Measurements from ENCODE around the gene INHBE.
"Not testable (repeated sequence)": the region's sequence is repeated elsewhere in the genome, so short reads cannot be mapped to it uniquely, and the experiment has no call there.

The INHBE gene, protein sequence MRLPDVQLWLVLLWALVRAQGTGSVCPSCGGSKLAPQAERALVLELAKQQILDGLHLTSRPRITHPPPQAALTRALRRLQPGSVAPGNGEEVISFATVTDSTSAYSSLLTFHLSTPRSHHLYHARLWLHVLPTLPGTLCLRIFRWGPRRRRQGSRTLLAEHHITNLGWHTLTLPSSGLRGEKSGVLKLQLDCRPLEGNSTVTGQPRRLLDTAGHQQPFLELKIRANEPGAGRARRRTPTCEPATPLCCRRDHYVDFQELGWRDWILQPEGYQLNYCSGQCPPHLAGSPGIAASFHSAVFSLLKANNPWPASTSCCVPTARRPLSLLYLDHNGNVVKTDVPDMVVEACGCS

DNA sequence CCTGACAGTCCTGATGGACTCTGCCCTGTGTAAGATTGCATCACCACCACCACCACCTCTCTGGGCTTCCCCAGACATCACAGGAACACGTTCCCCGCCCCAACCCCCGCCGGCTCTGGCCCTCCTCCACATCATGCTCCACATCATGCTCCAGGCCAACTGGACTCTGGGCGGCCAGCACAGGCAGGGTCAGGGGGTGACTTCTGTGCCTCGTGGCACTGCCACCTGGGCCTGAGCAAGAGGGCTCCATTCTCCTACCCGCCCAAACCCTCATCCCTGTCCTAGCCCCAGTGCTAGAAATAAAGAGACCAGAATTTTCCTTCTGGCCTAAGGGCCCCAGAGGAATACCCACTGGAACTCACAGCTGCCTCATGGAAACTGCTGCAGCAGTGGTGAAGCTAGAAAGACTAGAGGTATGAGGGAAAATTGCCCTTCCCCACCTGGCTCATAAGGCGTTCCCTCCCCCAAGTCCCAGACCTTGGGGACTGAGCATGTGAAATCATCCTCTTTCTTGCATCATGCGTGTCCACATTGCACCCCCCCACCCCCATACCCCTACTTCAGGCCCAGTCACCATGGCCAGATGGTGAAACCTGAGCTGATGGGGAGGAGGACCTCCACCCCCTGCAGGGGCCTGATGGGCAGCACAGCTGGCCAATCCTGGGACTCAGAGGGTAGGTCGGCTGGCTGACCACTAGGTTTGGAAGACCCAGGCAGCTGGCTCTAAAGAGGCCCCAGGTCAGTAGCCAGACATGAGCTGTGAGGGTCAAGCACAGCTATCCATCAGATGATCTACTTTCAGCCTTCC, at the start of gene INHBE:
INHBE (plus strand) TSS at position 742 of the 808 bp plus-strand sequence. CDS start 230 bp downstream, outside the sequence.
- DNase-seq, result no peak

DNA sequence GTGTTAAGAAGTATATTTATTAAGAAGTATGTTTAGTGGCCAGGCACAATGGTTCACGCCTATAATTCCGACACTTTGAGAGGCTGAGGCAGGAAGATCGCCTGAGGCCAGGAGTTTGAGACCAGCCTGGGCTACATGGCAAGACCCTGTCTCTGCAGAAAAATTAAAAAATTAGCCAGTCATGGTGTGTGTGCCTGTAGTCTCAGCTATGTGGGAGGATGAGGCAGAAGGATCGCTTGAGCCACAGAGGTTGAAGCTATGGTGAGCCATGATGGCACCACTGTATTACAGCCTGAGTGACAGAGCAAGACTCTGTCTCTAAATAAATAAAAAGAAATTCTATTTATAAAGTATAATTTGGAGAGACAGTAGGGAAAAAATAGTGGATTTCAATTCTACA, 44.6 kb upstream of the INHBE start:
- no peak for DNase-seq

DNA sequence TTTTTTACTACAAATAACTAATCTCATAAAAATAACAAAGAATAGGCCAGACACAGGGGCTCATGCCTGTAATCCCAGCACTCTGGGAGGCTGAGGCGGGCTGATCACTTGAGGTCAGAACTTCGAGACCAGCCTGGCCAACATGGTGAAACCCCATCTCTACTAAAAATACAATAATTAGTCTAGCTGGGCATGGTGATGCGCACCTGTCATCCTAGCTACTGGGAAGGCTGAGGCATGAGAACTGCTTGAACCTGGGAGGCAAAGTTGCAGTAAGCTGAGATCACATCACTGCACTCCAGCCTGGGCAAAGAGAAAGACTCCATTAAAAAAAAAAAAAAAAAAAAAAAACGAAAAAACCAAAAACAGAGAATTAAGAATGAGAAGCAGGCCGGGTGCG, 40.9 kb upstream of the INHBE start:
- not testable (repeated sequence) for DNase-seq

DNA sequence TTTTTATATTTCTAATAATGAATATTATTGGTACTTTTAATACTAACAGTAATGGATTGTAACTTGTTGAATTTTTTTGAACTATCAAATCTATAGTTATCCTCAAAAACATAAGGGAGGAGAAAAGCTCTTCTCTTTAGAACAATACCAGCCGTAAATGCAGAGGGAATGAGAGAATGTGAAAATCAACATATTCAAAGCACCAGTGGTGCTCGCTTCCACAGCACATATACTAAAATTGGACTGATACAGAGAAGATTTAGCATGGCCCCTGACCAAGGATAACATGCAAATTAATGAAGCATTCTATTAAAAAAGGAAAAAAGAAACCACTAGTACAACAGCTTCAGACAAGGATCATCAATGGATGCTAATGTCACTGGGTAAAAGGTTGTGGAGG, 40.0 kb upstream of the INHBE start:
- no peak for DNase-seq

DNA sequence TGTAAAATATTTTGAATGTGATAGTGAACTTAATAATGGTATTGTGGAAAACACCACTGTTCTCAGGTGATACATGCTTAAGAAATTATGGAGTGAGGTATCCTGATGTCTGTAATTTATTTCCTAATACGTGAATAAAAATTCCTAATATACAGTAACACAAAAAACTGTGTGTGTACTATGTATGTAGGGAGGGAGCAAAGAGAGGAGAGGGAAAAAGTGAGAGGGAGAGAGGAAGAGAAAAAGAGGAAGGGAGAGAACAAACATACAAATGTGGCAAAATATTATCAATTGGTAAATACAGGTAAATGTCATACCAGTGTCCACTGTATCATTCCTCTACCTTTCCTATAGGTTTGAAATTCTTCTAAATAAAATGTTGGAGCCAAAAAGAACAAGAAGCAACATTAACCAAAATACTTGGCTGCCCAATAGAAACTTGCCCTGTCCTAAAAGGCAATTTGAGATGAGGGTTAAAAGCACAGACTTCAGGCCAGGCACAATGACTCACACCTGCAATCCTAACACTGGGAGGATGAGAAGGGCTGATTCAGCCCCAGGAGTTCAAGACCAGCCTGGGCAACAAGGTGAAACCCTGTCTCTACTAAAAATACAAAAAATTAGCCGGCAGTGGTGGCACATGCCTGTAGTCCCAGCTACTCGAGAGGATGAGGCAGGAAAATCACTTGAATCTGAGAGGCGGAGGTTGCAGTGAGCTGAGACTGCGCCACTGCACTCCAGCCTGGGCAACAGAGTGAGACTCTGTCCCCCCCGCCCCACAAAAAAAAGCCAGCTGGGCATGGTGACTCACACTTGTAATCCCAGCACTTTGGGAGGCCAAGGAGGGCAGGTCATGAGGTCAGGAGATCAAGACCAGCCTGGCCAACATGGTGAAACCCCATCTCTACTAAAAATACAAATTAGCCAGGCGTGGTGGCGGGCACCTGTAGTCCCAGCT, 38.8 kb upstream of the INHBE start:
- no peak for DNase-seq

DNA sequence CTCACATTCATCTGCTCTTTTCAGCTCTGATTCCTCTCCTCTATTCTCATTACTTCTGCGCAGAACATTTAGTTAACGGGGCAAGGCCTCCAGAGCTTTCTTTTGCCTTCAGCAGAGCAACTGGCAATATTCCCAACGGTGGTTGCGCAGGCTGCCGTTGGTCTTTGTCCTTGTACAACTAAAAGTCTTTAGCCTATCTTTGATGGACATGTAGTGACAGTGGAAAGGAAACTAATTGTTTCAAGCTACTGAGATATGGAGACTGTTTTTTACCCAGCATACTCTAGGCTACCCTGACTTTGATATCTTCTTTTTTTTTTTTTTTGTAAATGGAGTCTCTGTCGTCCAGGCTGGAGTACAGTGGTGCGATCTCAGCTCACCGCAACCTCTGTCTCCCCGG, 36.9 kb upstream of the INHBE start:
- no peak for DNase-seq

DNA sequence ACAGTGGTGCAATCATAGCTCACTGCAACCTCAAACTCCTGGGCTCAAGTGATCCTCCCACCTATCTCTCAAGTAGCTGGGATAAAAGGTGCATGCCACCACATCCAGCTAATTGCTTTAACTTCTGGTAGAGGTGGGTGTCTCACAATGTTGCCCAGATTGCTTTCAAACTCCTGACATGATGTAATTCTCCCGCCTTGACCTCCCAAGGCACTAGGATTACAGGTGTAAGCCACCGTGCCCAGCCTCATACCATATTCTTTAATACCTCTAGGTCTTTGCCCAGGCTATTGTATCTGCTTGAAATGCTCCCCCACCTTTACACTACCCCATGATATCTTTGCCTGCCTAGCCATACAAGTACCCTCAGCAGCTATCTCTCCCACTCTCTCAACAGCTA, 35.6 kb upstream of the INHBE start:
- DNase-seq, result no peak

DNA sequence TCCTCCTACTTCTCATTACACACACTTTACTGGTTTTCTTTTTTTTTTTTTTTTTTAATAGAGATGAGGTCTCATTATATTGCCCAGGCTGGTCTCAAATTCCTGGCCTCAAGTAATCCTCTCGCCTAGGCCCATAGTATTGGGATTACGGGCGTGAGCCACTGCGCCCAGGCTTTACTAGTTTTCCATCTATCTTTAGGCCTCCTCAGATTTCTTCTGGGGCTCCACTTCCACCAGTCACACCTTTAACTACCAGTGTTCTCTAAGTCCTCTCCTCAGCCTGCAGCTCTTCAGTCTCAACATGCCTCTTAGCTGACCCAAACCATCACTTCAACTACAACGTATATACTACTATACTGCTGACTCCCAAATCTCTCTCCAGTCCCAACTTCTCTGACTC, 34.6 kb upstream of the INHBE start:
- no peak for DNase-seq

DNA sequence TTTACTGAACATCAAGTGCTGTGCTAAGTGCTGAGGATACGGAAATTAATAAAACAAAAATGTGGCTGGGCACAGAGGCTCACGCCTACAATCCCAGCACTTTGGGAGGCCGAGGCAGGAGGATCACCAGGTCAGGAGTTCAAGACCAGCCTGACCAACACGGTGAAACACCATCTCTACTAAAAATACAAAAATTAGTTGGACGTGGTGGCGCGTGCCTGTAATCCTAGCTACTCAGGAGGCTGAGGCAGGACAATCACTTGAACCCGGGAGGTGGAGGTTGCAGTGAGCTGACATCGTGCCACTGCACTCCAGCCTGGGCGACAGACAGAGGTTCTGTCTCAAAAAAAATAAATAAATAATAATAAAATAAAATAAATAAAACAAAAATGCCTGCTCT, 28.2 kb upstream of the INHBE start:
- not testable (repeated sequence) for DNase-seq

DNA sequence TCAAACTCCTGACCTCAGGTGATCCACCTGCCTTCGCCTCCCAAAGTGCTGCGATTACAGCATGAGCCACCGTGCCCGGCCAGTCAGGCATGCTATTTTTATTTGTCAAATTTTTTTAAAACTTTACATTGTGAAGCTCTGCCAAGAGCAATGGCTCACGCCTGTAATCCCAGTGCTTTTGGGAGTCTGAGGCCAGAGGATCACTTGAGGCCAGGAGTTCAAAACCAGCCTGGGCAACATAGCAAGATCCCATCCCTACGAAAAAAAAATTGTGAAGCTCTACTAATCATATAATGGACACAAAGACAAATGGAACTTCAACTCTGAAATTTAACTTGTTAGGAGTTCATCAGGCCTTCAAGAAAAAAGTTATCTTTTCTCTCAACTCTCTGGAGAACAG, 26.1 kb upstream of the INHBE start:
- no peak for DNase-seq

DNA sequence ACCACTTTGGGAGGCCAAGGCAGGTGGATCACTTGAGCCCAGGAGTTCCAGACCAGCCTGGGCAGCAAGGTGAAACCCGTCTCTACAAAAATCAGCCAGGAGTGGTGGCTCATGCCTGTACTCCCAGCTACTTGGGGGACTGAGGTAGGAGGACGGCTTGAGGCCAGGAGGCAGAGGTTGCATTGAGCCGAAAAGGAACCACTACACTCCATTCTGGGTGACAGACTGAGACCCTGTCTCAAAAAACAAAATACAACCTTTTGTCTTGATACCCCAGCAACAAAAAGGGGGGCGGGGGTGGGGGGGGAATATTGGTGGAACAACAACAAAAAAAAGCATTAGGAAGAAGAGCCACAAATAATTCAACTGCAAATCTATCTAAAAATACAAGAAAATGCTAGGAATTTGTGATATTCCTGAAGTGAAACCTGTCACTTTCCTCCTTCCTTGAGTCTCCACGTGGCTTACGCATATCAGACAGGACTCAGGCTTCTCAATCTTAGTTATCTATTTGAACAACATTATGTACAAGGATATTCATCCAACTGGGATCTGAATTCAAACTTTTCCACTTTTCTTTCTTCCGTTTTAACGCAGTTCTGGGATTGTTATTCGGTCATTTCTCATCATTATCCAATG, 25.5 kb upstream of the INHBE start:
- no peak for DNase-seq

DNA sequence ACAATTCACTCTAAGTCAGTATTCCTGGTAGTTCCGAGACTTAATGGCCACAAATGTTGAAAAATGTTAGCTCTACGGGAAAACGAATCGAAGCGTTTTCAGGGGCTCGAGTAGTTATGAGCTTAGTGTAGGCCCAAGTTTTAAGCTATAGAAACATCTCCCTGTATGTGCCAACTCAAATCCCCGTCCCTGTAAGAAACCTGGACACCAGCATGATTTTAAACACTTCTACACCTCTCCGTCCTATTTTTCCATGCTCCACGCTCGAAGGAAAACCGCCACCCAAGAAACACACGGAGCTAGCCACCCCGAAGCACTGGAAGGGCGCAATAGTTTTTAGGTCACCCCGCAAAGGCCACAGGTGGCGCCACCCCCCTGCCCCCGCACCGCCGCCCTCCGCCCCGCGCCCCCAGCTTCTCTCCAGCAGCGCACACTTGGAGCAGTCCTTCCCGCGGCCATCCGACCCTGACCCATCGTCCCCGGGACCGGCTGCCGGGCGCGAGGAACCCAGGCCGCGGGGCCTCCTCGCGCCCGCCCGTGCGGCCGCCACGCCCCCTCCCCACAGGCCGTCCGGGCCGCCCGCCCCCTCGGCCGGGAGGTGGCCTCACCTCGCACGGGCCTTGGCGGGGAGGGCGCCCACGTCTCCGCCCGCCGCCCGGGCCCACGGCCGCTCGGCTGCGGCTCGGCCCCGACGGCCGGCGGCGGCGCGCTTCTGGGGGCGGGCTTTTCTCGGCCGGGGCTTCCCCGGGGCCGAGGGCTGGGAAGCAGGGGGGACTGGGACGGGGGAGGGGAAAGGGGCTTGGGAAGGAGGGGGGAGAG, 24.8 kb upstream of the INHBE start:
- no peak for DNase-seq

DNA sequence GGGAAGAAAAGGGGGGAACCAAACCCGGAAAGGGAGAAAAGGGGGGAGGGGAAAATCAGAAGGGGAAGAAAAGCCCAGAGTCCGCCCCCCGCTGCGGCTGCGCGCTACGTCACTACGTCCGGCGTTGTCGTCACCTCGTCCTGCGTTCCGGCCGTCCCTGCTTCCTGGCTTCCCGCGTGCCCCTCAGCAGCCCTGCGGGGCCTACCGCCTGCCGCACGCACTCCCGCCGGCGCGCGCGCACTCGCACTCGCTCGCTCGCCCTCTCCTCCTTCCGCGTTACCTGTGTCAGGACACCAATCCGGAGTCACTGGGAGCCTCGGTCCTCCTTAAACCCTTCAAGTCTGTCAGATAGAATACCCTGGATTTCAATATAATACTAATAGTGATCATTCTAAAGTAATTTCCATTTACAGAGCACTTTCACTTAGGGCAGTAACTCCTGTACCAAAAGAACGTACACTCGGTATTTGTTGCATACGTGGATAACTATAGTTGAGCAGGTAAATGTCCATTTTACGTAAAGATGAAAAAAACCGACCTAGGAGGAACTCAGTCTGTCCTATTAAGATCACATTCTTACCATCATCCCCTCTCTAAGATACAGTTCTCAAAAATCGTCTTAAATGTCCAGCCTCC, 24.1 kb upstream of the INHBE start, which contains the start of gene R3HDM2:
R3HDM2 (minus strand) TSS at position 113 of the 636 bp plus-strand sequence. CDS start 120,615 bp downstream, outside the sequence.
- DNase-seq, result peak; percentile 97

DNA sequence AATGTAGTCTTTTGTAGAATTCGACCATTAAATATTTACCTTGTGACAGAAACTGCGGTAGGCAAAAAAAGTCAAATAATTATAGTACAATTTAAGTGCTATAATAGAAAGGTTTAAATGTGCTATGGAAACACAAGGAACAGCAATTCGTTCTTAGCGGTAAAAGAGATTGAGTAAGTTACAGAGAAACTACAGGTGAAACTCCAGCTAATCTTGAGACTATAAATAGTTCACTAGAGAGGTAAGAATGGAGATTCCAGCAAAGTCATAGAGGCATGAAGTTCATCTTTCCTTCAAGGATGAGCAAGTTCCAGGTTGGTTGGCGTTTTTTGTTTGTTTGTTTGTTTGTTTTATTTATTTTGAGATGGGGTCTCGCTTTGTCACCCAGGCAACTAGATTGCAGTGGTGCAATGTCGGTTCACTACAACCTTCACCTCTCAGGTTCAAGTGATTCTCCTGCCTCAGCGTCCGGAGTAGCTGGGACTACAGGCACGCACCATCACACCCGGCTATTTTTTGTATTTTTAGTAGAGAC, 23.4 kb upstream of the INHBE start:
- no peak for DNase-seq

DNA sequence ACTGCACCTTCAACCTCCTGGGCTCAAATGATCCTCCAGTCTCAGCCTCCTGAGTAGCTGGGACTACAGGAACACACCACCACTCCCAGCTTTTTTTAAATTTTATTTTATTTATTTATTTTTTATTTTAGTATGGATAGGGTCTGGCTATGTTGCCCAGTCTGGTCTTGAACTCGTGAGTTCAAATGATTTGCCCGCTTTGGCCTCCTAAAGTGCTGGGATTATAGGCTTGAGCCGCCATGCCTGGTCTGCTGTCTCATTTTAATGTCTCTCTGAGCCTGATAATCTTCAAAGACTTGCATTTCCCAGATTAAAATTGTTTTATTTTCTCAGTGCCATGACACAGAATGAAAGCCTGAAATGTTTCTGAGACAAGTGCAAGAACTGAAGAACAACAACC, 21.7 kb upstream of the INHBE start:
- no peak for DNase-seq

DNA sequence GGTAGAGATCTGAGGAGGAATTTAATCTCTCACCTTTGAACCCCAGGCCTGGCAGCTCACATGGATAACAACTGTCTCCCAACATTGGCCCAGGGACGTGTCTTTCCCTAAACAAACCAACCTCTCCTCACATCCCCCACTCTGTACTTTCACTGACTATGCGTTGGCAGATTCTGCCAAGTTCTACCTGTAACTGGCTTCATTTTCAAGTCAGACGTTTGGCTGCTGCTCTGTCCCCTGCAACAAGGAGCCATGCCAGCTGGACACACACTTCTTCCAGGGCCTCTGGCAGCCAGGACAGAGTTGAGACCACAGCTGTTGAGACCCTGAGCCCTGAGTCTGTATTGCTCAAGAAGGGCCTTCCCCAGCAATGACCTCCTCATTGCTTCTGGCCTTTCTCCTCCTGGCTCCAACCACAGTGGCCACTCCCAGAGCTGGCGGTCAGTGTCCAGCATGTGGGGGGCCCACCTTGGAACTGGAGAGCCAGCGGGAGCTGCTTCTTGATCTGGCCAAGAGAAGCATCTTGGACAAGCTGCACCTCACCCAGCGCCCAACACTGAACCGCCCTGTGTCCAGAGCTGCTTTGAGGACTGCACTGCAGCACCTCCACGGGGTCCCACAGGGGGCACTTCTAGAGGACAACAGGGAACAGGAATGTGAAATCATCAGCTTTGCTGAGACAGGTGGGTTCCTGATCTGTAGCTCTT, 20.4 kb upstream of the INHBE start, which contains the start of gene INHBC:
INHBC (plus strand) TSS at position 268 of the 707 bp plus-strand sequence; CDS start at position 371, 103 bp downstream.
- no peak for DNase-seq

DNA sequence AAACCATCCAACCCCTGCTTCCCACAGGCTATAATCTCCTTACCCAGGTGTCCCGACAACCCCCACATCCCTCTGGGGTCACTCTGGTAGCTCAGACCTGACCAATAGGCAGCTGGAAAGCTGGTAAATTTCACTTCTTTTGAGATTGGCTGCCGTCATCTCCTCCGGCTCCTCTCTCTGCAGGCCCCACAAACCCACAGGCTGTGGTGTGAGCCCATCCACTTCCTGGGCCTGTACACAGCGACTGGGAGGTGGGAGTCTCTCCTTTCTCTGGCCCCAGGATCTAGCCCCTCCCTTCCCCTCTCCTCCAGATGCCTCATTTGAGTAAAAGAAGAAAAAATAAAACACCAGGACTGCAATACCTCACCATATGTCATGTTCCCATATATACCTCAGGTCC, 19.8 kb upstream of the INHBE start:
- no peak for DNase-seq

DNA sequence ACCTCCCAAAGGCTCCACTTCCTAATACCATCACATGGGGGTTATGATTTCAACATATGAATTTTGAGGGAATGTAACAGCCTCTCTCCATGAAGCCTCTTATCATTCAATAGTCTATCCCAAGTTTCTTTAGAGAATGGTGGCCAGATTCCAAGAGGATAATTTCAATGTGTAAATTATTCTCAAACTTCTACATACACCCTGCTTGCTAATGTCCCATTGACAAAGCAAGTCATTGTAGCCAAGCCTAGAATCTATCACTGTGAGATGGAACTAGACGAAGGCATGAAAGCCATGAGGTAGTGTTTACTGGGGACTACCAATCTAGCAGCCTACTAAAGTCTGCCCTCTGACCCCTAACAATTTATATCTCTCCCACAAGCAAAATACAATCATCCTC, 16.7 kb upstream of the INHBE start:
- no peak for DNase-seq

DNA sequence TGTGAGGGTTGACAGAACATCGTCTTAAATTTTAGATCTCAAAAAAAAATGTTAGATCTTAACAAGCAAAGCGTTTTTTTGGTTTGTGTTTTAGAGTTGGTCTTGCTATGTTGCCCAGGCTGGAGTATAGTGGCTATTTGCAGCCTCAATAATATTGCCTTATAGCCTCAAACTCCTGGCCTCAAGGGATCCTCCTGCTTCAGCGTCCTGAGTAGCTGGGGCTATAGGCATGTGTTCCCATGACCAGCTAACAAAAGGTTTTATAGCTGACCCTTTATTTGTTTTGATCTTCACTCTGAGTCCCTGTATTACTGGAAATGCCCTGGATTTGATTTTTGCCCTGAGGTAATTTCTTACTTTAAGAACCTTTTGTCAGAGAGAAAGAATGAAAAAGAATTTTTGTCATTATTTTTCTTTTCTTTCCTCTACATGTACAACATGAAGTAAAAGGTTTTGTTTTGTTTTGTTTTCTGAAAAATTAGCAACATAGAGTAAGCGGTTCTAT, 15.3 kb upstream of the INHBE start:
- no peak for DNase-seq

DNA sequence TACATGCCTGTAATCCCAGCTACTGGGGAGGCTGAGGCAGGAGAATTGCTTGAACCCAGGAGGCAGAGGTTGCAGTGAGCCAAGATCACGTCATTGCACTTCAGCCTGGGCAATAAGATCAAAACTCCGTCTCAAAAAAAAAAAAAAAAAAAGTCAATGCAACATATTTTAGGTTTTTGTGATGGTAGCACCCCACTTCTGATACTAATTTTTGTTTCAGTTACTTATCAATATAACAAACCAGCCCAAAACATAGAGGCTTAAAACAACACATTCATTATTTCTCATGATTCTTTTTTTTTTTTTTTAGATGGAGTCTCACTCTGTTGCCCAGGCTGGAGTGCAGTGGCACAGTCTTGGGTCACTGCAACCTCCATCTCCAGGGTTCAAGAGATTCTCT, 13.7 kb upstream of the INHBE start:
- not testable (repeated sequence) for DNase-seq
